HG03457 (cell line): ENCODE results near the gene ASB6.
A peak's percentile ranks its signal among the peaks of the same experiment; 100 is the strongest.

Experiments used
- ATAC-seq: cut with Tn5 transposase; IDR thresholded peaks from one replicate; pipeline ENCODE4 v1.9.1; 2021; ENCODE audit warnings: moderate number of reproducible peaks; ENCODE audit not compliant: unreplicated experiment

ASB6 gene, protein sequence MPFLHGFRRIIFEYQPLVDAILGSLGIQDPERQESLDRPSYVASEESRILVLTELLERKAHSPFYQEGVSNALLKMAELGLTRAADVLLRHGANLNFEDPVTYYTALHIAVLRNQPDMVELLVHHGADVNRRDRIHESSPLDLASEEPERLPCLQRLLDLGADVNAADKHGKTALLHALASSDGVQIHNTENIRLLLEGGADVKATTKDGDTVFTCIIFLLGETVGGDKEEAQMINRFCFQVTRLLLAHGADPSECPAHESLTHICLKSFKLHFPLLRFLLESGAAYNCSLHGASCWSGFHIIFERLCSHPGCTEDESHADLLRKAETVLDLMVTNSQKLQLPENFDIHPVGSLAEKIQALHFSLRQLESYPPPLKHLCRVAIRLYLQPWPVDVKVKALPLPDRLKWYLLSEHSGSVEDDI

DNA sequence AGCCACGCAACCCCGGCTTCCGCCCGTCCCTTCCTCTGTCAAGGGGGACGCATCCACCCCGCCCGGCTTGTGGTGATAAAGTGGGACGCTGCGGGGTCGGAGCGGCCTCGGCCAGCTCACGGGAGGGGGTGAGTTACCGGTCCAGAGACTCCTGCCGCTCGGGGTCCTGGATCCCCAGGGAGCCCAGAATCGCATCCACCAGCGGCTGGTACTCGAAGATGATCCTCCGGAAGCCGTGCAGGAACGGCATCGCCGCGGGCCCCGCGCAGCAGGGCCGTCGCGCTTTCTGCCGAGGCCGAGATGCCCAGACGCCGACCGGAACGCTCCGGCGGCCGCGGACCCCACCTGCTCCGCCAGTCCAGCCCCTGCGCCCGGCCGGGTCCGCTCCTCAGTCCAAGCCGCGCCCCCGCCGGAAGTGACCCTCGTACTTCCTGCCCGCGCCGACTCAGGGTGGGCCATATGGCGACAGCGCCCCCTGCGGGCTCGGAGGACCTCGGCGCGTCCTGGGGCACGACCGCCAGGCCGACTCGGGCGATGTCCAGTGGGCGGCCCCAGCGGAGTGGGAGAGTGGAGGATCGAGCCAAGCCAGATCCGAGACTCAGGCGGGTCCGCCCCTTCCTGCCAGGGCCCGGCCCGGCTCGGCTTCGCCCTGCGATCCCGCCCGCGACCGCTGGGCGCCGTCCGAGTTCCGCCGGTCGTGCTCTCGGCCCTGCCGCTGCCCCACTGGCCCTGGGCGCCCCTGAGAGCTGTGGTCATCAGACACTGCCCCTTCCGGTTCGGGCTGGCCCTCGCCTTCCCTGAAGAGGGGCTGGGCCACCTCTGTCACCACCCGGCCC is at the start of gene ASB6:
ASB6 (minus strand) TSS at position 402 of the 836 bp plus-strand sequence; CDS start at position 250, 152 bp downstream.
- ATAC-seq: peak; percentile 86

DNA sequence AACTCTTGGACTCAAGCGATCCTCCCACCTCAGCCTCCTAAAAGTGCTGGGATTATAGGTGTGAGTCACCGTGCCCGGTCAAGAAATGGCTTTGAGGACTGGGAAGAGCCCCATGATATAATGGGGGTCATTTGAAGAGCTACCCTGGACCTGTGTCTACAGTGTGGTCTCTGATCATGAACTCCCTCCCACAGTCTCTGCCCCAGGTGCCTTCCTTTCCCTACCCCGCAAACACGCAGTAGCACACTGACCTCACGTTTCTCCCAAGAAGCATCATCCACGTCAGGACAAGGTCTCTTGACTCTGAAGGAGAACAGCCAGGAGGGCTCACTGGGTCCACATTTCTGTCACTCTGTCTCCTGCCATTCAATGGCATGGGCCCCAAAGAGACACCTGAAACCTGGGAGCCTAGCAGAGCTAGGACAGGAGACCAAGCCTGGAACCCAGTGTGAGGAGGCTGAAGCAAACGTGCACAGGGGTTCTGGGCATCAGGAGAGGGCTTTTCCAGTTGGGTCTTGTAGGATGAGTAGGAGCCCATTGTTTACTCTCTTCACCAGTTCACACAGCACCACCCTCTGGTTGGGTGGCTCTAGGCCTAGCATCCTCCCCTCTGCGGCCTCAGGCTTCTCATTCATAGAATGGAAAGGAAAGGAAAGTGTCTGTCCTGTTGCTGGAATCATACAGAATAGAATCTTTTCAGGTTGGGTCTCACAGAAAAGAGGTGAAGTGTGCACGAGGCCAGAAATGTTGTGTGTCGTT is 46.5 kb upstream of the ASB6 start:
- ATAC-seq: no peak

DNA sequence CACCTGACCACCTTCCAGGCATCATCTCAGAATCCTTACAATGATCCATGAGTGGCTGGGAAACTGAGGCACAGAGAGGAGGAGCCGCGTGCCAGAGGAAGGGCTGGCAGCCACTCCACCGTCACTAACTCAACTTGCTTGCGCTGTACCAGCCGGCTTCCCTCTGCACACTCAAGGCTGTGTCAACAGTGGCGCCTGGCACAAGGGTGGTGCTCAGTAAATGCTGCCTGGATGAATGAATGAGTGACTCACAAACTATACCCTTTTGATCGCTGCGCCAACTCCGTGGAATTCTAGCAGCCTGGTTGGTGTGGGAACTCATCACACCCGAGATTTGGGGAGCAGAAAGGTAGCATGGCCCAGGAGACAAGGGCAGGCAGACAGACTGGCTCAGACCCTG is 45.4 kb upstream of the ASB6 start:
- no peak for ATAC-seq

- no peak for ATAC-seq
These were observed 44.8 kb upstream of the ASB6 start for GRCh38 chr9:129686736-129687135.

GRCh38 chr9:129685933-129686259 is 43.9 kb upstream of the ASB6 start:
- no peak for ATAC-seq

DNA sequence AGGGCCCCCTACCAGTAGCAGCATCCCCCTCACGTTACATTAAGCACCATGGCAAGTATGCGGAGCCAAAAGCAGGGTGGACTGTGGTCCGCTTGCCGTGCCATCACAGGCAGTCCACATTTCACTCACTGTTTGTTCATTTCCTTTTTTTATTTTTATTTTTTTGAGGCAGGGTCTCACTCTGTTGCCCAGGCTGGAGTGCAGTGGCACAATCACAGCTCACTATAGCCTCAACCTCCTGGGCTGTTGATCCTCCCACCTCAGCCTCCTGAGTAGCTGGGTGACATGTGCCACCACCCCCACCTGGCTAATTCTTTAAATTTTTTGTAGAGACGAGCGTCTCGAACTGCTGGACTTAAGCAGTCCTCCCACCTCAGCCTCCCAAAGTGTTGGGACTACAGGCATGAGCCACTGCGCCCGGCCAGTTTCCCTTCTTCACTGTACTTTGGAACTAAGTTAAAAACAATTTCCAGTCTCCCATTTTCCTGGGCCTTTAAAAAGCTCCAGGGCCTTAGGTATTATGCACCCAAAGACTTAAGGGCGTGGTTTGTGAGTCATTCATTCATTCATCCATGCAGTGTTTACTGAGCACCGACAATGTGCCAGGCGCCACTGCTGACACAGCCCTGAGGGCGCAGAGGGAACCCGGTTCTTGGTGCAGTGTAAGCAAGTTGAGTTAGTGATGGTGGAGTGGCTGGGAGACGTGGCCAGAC is 43.4 kb upstream of the ASB6 start:
- ATAC-seq: no peak

- ATAC-seq: no peak
These were observed 40.4 kb upstream of the ASB6 start for GRCh38 chr9:129682381-129682780.

- no peak for ATAC-seq
These were observed 40.0 kb upstream of the ASB6 start for GRCh38 chr9:129681924-129682323.

DNA sequence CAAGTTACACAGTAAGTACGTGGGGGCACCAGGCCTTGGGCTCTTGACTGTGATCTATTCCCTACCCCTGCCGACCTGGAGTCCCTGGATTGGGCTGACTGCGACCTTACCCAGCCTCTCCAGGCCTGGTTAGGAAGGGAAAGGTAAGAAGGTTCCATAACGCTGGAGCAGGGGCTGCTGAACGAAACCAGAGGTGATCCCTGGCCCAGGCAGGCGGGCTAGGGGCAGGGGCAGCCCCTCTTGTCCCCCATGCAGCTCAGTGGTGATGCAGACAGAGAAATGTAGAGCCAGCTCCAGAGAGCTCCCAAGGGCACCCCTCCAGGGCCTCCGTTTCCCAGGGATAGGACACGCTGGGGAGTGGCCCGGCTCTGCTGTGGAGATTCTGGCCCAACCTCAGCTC is 37.6 kb upstream of the ASB6 start:
- ATAC-seq: no peak

DNA sequence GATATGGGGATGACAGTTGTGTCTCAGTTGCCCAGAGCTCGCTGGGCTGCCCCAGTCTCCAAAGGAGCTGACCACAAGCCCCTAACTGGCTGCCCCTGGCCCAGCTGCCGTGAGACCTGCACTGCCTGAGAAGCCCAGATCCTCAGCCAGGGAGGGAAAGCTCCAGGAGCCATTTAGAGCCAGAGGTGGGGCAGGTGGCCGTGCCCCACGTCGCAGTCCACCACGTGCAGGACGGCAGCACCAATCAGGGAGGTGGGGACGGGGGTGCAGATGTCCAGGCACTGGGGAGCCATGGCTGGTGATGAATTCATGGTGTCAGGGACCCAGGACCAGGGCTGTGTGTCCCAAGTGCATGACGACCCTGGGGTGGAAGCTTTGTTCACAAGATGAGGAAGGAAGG is 36.9 kb upstream of the ASB6 start:
- ATAC-seq: no peak

DNA sequence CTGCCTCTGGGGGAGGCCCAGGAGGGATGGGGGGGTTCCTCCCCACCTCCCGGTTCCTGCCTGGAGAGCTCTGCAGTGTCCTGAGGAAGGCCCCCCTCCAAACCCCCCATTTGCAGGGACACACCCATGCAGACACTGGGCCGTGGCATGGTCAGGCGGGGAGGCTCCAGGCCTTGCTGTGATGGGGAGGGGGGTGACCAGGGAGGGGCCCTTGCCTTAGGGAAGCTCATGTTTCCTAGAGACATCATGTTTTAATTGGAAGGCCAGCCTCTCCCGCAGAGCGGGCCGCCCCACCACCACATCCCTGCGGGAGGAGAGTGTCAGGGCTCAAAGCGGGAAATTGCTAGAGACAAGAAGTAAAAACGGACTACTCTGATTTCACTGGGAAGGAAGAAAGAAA is 35.5 kb upstream of the ASB6 start:
- ATAC-seq: no peak

GRCh38 chr9:129676975-129677374 is 35.0 kb upstream of the ASB6 start:
- ATAC-seq: no peak

DNA sequence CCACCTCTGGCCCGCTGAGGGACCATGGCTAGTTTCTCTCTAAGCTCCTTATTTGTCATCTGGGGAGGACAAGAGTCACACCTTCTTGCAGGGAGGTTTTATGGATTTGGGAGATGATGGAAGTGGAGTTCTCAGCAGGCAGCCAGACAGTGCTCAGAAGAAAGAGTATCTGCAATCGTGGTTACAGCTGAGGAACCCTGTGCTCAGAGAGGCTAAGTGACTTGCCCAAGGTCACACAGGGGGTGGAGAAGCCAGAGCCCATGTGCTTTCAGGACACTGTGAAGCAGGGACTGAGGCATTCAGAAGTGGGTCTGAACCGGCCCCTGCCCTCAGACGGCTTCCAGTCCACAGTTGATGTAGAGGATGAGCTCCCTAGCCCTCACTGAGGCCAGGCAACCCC is 34.3 kb upstream of the ASB6 start:
- no peak for ATAC-seq

DNA sequence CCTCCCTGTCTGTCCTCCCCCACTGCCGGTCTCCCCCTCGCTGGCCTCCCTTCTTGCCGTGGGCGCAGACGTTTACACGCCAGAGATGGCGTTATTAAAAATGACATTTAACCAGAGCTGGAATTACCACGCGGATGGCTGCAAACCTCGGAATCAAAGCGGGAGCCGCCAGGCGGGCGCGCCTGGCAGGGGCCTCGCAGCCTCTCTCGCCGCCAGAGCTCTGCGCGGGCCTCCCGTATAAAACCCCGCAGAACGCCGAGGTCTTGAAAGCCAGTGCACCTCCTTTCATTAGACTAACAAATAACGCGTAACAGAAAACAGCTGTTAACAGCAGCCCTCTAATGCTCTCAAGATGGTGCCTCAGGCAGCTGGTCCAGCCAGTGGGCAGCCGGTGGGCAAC is 33.7 kb upstream of the ASB6 start:
- ATAC-seq: no peak

DNA sequence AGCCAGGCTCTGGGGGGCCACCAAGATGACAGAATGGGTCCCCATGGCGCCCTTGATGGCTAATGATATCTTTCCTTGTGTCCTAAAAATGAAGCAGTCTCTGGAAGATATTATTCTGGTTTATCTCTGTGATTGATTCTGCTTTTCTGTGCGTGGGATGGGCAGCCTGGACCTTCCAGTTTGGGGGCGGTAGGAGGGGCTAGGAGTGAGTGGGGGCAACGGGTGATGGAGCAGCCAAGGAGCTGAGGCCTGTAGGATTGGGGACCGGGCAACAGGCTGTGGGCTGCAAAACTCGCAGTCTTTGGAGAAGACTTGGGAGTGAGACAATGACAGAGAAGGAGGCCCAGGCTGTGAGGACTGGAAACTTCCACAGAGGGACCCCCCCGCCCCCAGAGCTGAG is 32.3 kb upstream of the ASB6 start:
- ATAC-seq: no peak

- ATAC-seq: no peak
These were observed 31.7 kb upstream of the ASB6 start for GRCh38 chr9:129673602-129674001.

DNA sequence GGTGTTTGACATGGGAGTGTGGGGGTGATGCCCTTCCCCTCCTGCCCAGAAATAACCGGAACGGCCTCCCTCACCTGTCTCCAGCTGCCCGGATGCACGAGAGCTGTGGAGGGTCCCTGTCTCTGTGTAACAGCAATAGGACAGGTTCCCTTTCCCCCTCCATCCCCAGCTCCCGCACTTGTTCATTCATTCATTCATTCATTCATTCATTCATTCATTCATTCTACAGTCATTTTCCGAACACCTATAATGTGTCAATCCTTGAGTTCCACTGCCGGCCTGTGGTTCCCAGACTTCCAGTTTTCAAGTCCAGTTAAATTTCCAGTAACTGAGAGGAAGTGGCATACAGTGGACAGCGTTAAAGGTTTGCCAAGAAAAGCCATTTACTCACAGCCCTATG is 30.8 kb upstream of the ASB6 start:
- no peak for ATAC-seq

DNA sequence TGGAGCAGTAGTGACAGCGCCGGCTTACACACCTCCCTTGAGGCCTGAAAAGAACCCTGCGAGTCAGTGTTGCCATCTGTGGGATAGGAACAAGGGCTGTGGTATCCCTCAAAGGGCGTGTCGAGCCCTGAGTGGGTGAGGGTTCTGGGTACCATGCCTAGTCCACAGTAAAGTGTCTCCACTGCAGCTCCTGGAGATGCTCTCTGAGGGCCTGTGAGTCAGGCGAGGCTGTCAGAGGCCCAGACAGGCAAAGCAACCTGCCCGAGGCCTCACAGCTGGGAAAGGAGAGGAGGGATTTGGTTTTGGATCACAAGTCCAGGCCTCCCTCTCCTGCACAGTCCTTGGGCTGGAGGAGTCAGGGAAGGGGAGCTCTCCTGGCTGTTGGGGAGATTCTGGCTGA is 29.6 kb upstream of the ASB6 start:
- ATAC-seq: no peak

- no peak for ATAC-seq
These were observed 29.1 kb upstream of the ASB6 start for GRCh38 chr9:129671065-129671464.

GRCh38 chr9:129669946-129670345 is 28.0 kb upstream of the ASB6 start:
- no peak for ATAC-seq

DNA sequence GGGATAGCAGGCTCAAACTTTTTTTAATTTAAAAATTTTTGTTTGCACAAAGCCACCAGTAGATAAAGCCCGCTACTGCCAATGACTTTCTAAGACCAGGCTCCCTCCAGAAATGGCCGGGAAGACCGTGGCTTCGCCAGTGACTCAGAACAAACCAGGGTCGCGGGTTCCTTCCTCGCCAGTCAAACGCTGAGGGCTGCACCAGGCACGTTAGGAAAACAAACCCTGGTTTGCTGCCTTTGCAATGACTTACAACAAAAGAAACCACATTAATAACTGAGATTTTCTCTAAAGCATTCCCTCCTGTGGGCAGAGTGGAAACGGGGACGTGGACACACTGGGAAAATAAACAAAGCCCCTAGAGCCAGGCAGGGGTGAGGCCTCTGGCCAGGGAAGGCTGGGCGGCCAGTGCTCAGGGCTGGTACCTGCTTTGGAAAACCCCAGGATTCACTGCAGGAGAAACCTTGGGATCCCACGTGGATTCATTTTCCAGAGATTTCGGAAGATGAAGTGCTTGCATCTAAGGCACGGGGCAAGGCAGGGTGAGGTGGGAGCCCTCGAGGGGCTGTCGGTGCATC is 27.3 kb upstream of the ASB6 start:
- no peak for ATAC-seq
